SK-MEL-5 (cell line): ENCODE data around the gene WWC1. TPM values are rescaled to one million over a fixed set of nuclear protein-coding genes. Genes with fewer than 3 reads are reported as not detected.

Experiments
- DNase-seq: peaks from one replicate; pipeline ENCODE4 v3.0.0-alpha.2; 2016; ENCODE audit warnings: low read depth, low spot score
- in situ Hi-C: cut with HindIII; loops from 2 replicates; pipeline ENCODE4 v1.10.0; 2016; ENCODE audit warnings: low sequenced_read_pairs, high pct_unique_total_duplicates, low pct_unique_long_range_greater_than_20kb
- total RNA-seq: library from RNA; depleted of rRNA; stranded (reverse); fragments of >200 nt; shearing (Covaris generic); gene quantifications from 2 replicates; pipeline ENCODE4 v1.2.3, GENCODE V29; 2014; rRNA removed

Gene WWC1
- total RNA-seq, 1 experiment from 2014 or later = 12.7 TPM

DNA sequence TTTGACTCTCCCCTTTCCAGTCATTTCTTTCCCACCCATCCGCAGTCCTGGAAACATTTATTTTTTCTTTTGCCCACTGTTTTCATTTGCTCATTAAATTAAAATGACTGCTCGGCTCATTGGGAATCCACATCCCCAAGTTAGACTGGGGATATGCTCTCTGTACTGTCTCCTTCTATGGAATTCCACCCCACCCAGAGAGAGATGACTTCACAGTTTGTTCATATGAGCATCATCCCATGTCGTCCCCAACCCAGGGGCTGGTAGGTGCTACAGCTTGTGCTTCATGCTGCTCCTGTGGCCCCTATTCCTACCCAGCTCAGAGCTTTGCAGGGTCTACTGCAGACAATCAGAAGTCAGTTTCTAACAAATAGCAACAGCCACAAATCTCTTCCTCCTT lies 178.4 kb downstream of the WWC1 start:
- no peak for DNase-seq
- in situ Hi-C loops = no loop called here

GRCh38 chr5:168471785-168472184 lies 180.3 kb downstream of the WWC1 start:
- no peak for DNase-seq
- in situ Hi-C loops = no loop called here

- DNase-seq = peak; percentile 67
- in situ Hi-C loops = no loop called here
Observed at GRCh38 chr5:168472329-168472728, 180.9 kb downstream of the WWC1 start.

DNA sequence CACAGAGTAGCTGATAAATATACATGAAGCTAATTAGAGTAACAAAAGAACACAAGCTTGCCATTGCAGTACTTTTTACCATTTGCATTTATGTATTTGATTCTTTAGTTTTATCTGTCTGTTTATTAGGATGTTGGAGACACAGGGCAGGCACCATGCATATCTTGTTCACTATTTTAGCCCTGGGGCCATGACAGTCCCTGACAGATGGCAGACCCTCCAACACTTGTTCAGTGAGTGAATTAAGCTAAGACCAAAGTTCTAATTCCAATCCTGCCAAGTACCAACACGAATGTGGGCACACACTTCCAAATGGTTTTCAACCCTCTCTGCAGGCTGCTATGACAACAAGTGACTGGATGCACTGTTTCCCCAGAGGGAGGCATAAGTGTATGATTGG lies 182.9 kb downstream of the WWC1 start:
- DNase-seq = no peak
- in situ Hi-C loops = no loop called here

GRCh38 chr5:168477060-168477459 lies 185.6 kb downstream of the WWC1 start:
- no peak for DNase-seq
- in situ Hi-C loops = no loop called here

- DNase-seq = no peak
- in situ Hi-C loops = no loop called here
Observed at GRCh38 chr5:168479166-168479565, 187.7 kb downstream of the WWC1 start.

- DNase-seq = no peak
- in situ Hi-C loops = no loop called here
Observed at GRCh38 chr5:168480601-168481000, 189.2 kb downstream of the WWC1 start.

GRCh38 chr5:168481330-168481788 lies 189.9 kb downstream of the WWC1 start:
- DNase-seq = no peak
- in situ Hi-C loops = no loop called here

- no peak for DNase-seq
- in situ Hi-C loops = no loop called here
Observed at GRCh38 chr5:168482361-168482760, 190.9 kb downstream of the WWC1 start.

DNA sequence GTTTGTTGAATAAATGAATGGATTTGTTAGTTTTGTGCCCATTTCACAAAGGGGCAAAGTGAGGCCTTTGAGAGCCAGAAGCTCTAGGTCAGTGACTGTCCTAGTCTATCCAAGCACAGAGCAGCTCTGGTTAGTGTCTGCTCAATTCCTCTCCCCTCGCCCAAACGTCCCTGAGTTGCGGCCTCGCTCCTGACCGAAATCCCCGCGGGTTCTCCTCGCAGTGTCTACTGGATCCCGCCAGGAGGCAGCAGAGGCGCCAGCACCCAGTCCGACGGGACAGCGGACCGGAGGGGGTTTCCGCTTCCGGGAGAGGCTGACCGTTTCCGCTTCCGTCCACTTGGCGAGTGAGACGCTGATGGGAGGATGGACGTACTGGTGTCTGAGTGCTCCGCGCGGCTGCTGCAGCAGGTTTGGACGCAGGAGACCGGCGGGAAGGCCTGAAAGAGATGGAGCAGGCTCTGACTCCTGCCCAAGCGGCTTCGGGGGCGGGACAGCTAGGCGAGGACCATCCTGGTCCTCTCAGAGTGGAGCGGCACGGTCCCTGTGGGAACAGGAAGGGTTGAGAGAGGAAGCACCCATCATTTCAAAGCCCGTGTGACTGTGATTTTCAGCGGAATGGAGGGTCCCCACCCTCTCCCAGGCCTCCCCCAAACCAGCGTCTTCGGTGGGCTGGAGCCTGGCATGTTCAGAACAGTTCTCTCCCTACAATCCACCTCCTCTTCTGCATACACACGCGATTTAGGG lies 194.9 kb downstream of the WWC1 start, which contains the start of gene RARS1:
Gene RARS1 (plus strand): TSS at position 336 of the 744 bp plus-strand sequence. CDS start 28 bp downstream, at position 364.
- DNase-seq = peak; percentile 92
- in situ Hi-C loops = no loop called here

DNA sequence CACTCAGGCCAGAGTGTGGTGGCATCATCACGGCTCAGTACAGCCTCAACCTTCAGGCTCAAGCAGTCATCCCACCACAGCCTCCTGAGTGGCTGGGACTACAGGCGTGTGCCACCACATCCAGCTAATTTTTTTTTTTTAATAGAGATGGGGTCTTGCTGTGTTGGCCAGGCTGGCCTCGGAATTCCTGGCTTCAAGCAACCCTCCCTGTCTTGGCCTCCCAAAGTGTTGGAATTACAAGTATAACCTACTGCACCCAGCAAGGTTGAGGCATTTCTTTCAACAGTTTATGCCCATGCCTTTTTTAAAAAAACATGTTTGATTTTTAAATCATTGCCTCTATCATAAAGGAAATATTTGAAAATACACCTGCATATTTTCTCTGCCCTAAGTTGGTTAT lies 197.6 kb downstream of the WWC1 start:
- in situ Hi-C loops = no loop called here
- DNase-seq = no peak

DNA sequence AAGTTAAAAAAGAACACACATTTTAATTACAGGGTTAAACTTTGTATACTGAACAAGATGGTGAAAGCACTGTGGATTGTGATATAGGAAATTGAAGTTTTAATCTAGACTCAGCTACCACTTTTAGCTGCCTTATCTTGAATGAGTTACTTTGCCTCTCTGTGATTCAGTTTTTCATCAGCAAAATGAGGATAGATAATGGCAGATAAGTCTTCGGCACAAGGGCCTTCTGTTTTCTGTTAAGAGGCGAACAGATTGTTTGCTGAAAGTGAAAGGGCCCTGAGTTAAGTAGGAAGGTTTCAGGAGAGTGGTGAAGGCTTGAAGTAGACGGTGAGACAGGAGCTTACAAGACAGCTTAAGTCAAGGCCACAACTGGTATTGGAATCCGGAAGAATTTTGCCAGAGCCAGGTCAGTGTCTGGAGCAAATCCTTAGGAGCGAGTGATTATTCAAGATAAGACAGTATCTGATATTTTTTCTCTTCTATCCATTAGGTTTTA lies 202.7 kb downstream of the WWC1 start:
- in situ Hi-C loops = no loop called here
- DNase-seq = no peak

DNA sequence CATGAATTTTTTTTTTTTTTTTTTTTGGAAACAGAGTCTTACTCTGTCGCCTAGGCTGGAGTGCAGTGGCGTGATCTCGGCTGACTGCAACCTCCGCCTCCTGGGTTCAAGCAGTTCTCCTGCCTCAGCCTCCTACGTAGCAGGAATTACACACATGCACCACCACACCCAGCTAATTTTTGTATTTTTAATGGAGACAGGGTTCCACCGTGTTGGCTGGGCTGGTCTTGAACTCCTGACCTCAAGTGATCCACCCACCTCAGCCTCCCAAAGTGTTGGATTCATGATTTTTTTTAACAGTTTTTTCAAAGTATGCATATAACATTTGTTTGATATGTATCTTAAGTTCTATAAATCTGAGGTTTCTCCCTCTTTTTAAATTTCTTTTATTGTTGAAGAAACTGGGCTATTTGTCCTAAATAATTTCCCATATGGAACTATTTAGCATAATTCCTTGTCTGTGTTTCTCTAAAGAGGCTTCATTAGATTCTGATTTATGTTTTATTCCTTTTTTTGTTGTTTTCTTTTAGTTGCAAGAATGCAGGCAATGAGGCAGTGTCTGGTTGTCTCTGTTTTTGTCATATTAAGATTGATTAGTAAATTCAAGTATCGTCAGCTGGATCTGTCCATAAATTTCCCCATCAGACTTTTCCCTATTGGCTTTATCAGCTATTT lies 211.3 kb downstream of the WWC1 start:
- in situ Hi-C loops = no loop called here
- DNase-seq = no peak

DNA sequence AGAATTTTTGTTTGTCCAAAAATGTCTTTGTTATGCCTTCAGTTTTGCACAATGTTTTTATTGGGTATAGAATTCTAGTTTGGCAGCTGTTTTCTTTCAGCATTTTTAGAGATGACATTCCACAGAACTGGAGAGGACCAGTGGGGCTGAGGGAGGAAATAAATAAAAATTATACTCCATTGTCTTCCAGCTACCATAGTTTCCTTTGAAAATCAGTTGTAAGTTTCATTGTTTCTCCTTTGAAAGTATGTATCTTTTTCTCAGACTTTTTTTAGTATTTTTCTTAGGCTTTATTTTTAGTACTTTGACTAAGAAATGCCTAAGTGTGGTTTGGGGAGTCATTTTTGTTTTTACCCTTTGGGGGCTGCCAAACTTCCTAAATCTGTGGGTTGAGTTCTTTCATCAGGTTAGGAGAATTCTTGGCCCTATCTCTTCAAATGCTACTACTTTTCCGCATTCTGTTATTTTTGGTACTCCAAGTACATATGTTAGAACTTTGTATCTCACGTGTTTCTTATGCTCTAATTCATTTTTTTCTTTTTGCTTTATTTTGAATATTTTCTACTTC lies 222.5 kb downstream of the WWC1 start:
- in situ Hi-C loops = no loop called here
- DNase-seq = no peak

Other genes with a start within 250 kb of the WWC1 start
- gene RARS1, start 194.8 kb downstream of the WWC1 start, total RNA-seq = 159 and 165 TPM in 2 replicates
- gene FBLL1, start 237.7 kb downstream of the WWC1 start, total RNA-seq = 0.80 and 0.95 TPM in 2 replicates